H1 (cell line): Measurements from ENCODE around the gene RPL21. TPM values are rescaled to one million over a fixed set of nuclear protein-coding genes. Genes with fewer than 3 reads are reported as not detected.
"Not testable (repeated sequence)": the region's sequence is repeated elsewhere in the genome, so short reads cannot be mapped to it uniquely, and the experiment has no call there.

Experiments
- CTCF ChIA-PET: fragments of 300-600 bp; sonication (Branson Sonifier 250); formaldehyde crosslinking; loops from one replicate; lab custom pipeline; 2021; ENCODE audit not compliant: partially characterized antibody; lab: Charles Lee
- POLR2A ChIA-PET: fragments of 300-600 bp; sonication (Branson Sonifier 250); formaldehyde crosslinking; loops from one replicate; lab custom pipeline; 2021; ENCODE audit warnings: inconsistent platforms; ENCODE audit not compliant: partially characterized antibody; lab: Charles Lee
- DNase-seq, 2 experiments: peaks; one replicate each; pipeline versions ENCODE4 v3.0.0 to v3.0.0-alpha.2; 2010 to 2022; ENCODE audit warnings: low spot score in 2 of 2, low read depth in 1 of 2, mixed read lengths in 1 of 2
- FAIRE-seq: peaks from 2 replicates; lab custom pipeline; 2011; peaks lifted over from hg19 to GRCh38; lab: Jason Lieb, UNC
- H2AFZ ChIP-seq: 2 replicates; pipeline ENCODE4 v1.8.1; 2012; ENCODE audit warnings: low read length, inconsistent platforms
- H2AK5ac ChIP-seq: 2 replicates; pipeline ENCODE4 v1.6.1; 2013; ENCODE audit warnings: low read depth, low read length
- H2BK120ac ChIP-seq: replicated peaks from 2 replicates; pipeline ENCODE3; 2013; ENCODE audit warnings: low read depth, low read length, inconsistent platforms
- H2BK12ac ChIP-seq: 2 replicates; pipeline ENCODE4 v1.6.1; 2013; ENCODE audit warnings: low read depth, low read length
- H2BK15ac ChIP-seq: 2 replicates; pipeline ENCODE4 v1.6.1; 2013; ENCODE audit warnings: low read length
- H2BK20ac ChIP-seq: 2 replicates; pipeline ENCODE4 v1.6.1; 2013; ENCODE audit warnings: low read length
- H2BK5ac ChIP-seq: 2 replicates; pipeline ENCODE4 v1.6.1; 2013; ENCODE audit warnings: low read depth, low read length
- H3K14ac ChIP-seq: 2 replicates; pipeline ENCODE4 v1.6.1; 2013; ENCODE audit warnings: inconsistent platforms; ENCODE audit not compliant: insufficient read length
- H3K18ac ChIP-seq: 2 replicates; pipeline ENCODE4 v1.6.1; 2013; ENCODE audit warnings: low read length; ENCODE audit errors: extremely low read depth
- H3K23ac ChIP-seq: 2 replicates; pipeline ENCODE4 v1.6.1; 2013; ENCODE audit warnings: inconsistent platforms; ENCODE audit not compliant: insufficient read length
- H3K23me2 ChIP-seq: 2 replicates; pipeline ENCODE4 v1.6.1; 2013; ENCODE audit warnings: low read depth, low read length
- H3K27ac ChIP-seq: 2 replicates; pipeline ENCODE4 v1.6.1; 2011; ENCODE audit warnings: low read depth, low read length, inconsistent platforms
- H3K27me3 ChIP-seq, 4 experiments: replicated peaks in 1 of 4; 1 replicate in 1 of 4; 2 replicates in 3 of 4; pipeline versions ENCODE4 v1.6.1 to v1.8.1; 2011 to 2013; ENCODE audit warnings: low read length in 3 of 4, mild to moderate bottlenecking in 3 of 4, inconsistent platforms in 2 of 4, mixed read lengths in 2 of 4, moderate library complexity in 1 of 4; ENCODE audit not compliant: control insufficient read depth in 3 of 4, insufficient read depth in 3 of 4; ENCODE audit errors: extremely low read depth in 1 of 4
- H3K36me3 ChIP-seq, 4 experiments: 2 replicates each; pipeline versions ENCODE4 v1.6.1 to v1.8.1; 2011 to 2013; ENCODE audit warnings: mild to moderate bottlenecking in 4 of 4, low read length in 3 of 4, moderate library complexity in 2 of 4, control low read depth in 1 of 4, inconsistent platforms in 1 of 4; ENCODE audit not compliant: insufficient read depth in 4 of 4, control insufficient read depth in 2 of 4
- H3K4ac ChIP-seq: replicated peaks from 2 replicates; pipeline ENCODE3; 2013; ENCODE audit warnings: low read length, low read depth, mixed read lengths, inconsistent platforms; ENCODE audit not compliant: insufficient read length
- H3K4me1 ChIP-seq, 4 experiments: replicated peaks in 1 of 4; 1 replicate in 1 of 4; 2 replicates in 3 of 4; pipeline versions ENCODE4 v1.6.1 to v1.8.1; 2011 to 2013; ENCODE audit warnings: low read length in 3 of 4, inconsistent platforms in 2 of 4, mixed read lengths in 1 of 4; ENCODE audit not compliant: insufficient read depth in 4 of 4, control insufficient read depth in 3 of 4
- H3K4me2 ChIP-seq, 2 experiments: 2 replicates each; pipeline versions ENCODE4 v1.6.1 to v1.8.1; 2011 to 2013; ENCODE audit warnings: low read depth in 2 of 2, low read length in 2 of 2, control low read depth in 1 of 2, inconsistent platforms in 1 of 2, mild to moderate bottlenecking in 1 of 2; ENCODE audit not compliant: insufficient read depth in 1 of 2
- H3K4me3 ChIP-seq, 4 experiments: fragments of 200-600, 300-600 bp in 1 of 4; sonication (generic), shearing (Covaris generic), sonication (Bioruptor Twin) in 1 of 4; 2 replicates each; pipeline versions ENCODE4 v1.5.1 to v1.8.1; 2011 to 2016; ENCODE audit warnings: low read length in 4 of 4, low read depth in 3 of 4, control low read depth in 2 of 4, inconsistent platforms in 2 of 4, mild to moderate bottlenecking in 2 of 4, mixed read lengths in 1 of 4, moderate library complexity in 1 of 4; ENCODE audit not compliant: insufficient read depth in 2 of 4; ENCODE audit errors: extremely low read depth in 1 of 4
- H3K56ac ChIP-seq: replicated peaks from 2 replicates; pipeline ENCODE3; 2013; ENCODE audit warnings: low read depth, mild to moderate bottlenecking, mixed read lengths, low read length, inconsistent platforms; ENCODE audit not compliant: insufficient read length
- H3K79me1 ChIP-seq: 2 replicates; pipeline ENCODE4 v1.6.1; 2013; ENCODE audit warnings: low read depth, low read length, control low read depth
- H3K79me2 ChIP-seq, 2 experiments: 2 replicates each; pipeline versions ENCODE4 v1.6.1 to v1.8.1; 2012 to 2013; ENCODE audit warnings: low read length in 2 of 2, mild to moderate bottlenecking in 2 of 2, inconsistent platforms in 1 of 2; ENCODE audit not compliant: insufficient read depth in 2 of 2, control insufficient read depth in 1 of 2
- H3K9ac ChIP-seq, 4 experiments: replicated peaks in 1 of 4; 1 replicate in 1 of 4; 2 replicates in 3 of 4; pipeline versions ENCODE4 v1.6.1 to v1.8.1; 2011 to 2013; ENCODE audit warnings: low read depth in 3 of 4, low read length in 3 of 4, control low read depth in 2 of 4, mild to moderate bottlenecking in 2 of 4, moderate library complexity in 2 of 4, inconsistent platforms in 1 of 4; ENCODE audit errors: extremely low read depth in 1 of 4
- H3K9me3 ChIP-seq, 2 experiments: 2 replicates each; pipeline versions ENCODE4 v1.6.1 to v1.8.1; 2012 to 2013; ENCODE audit warnings: mild to moderate bottlenecking in 2 of 2, moderate library complexity in 2 of 2, control low read depth in 1 of 2, inconsistent platforms in 1 of 2, low read depth in 1 of 2, low read length in 1 of 2, mixed read lengths in 1 of 2; ENCODE audit not compliant: insufficient read depth in 2 of 2
- H4K20me1 ChIP-seq, 2 experiments: replicated peaks in 1 of 2; 2 replicates each; pipeline versions ENCODE3 to v1.8.1; 2011 to 2013; ENCODE audit warnings: inconsistent platforms in 2 of 2, low read length in 2 of 2, mild to moderate bottlenecking in 1 of 2; ENCODE audit not compliant: insufficient read depth in 2 of 2, control insufficient read depth in 1 of 2
- H4K5ac ChIP-seq: 2 replicates; pipeline ENCODE4 v1.6.1; 2013; ENCODE audit warnings: low read length, low read depth, mixed read lengths, inconsistent platforms; ENCODE audit not compliant: insufficient read length
- H4K8ac ChIP-seq: 2 replicates; pipeline ENCODE4 v1.8.0; 2013; ENCODE audit warnings: mild to moderate bottlenecking, moderate library complexity, low read length, inconsistent platforms; ENCODE audit not compliant: insufficient read depth; ENCODE audit errors: extremely low read depth
- H4K91ac ChIP-seq: replicated peaks from 2 replicates; pipeline ENCODE3; 2013; ENCODE audit warnings: low read length, mixed read lengths, inconsistent platforms; ENCODE audit not compliant: insufficient read length
- WGBS, 2 experiments: shearing (Covaris generic) in 1 of 2; methylation state at CpG; one replicate each; pipeline versions ENCODE4 v1.1.6 to v1.1.7; 2013 to 2015; ENCODE audit warnings: low lambda C conversion rate in 2 of 2, mixed read lengths in 2 of 2, inconsistent platforms in 1 of 2, low coverage in 1 of 2, missing lambda C conversion rate in 1 of 2; ENCODE audit not compliant: insufficient replicate concordance in 2 of 2, insufficient coverage in 1 of 2, insufficient read length in 1 of 2; ENCODE audit errors: extremely low coverage in 1 of 2, missing lambda C conversion rate in 1 of 2; 5-methylcytosine and 5-hydroxymethylcytosine counted together
- polyA plus RNA-seq, 7 experiments: library from polyadenylated mRNA; depleted of rRNA in 3 of 7; stranded (reverse) in 5 of 7; unstranded in 2 of 7; fragments of >200 nt in 5 of 7; fragments of 200-250 nt in 2 of 7; gene quantifications; 1 replicate in 5 of 7; 2 replicates in 1 of 7; 4 replicates in 1 of 7; pipeline versions ENCODE4 v1.2.1 to v1.2.3, GENCODE V29; 2011 to 2013; ENCODE audit warnings: missing spikeins in 2 of 7, mixed read lengths in 2 of 7
- total RNA-seq: library from RNA; stranded (reverse); fragmentation: NEBNext Ultra II Directional; extraction: Animal tissue kit (Norgen Biotek cat#: 25700); gene quantifications from 2 replicates; pipeline ENCODE4 v1.2.1, GENCODE V29; 2021

The RPL21 gene
- total and polyA plus RNA-seq, 2 of the 8 experiments (the other 6 are each of a cell fraction or from before 2014, with no cell fraction given): 624 to 1,283 TPM

DNA sequence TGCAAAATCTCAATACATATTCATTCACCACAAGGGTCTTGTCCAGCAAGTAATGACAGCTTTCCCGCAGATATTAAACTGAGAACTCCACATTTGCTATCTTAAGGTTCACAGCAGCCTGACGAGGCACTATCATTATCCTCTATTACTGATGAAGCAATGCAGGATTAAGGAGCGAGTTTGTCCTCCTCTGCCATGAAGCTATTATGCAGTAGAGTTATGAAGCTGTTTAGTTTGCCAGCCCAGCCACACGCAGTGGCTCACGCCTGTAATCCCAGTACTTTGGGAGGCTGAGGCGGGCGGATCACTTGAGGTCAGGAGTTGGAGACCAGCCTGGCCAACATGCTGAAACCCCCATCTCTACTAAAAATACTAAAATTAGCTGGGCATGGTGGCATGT lies 49.0 kb downstream of the RPL21 start:
- H3K9me3 ChIP-seq, H2BK120ac ChIP-seq, H4K8ac ChIP-seq, H2AK5ac ChIP-seq, H3K4me1 ChIP-seq, H2AFZ ChIP-seq, H3K4me3 ChIP-seq, H3K23ac ChIP-seq, H3K79me2 ChIP-seq, H3K79me1 ChIP-seq, H3K36me3 ChIP-seq, H2BK5ac ChIP-seq, DNase-seq, H2BK15ac ChIP-seq, H3K18ac ChIP-seq, FAIRE-seq, H3K4me2 ChIP-seq, H4K91ac ChIP-seq, H4K20me1 ChIP-seq, H3K27ac ChIP-seq, H3K14ac ChIP-seq, H3K56ac ChIP-seq, POLR2A ChIA-PET, H3K4ac ChIP-seq, H3K27me3 ChIP-seq, H2BK12ac ChIP-seq, H3K9ac ChIP-seq, H2BK20ac ChIP-seq, H4K5ac ChIP-seq, H3K23me2 ChIP-seq: not testable (repeated sequence)
- WGBS, 2 experiments: 90% methylated on average over 7 of the region's 7 CpGs; no CpG with 5 or more reads in 1 of the 2 experiments
- CTCF ChIA-PET: interaction anchor here (0.8 to 1.6 kb wide), 4 partner anchors 10 to 74 kb away, joined by 3 to 4 read pairs (median 4); no protein-coding TSS in a partner anchor
